ENCODE data around the gene FKBP1A. TPM values are rescaled to one million over a fixed set of nuclear protein-coding genes. Genes with fewer than 3 reads are reported as not detected.

The FKBP1A gene
- polyA plus RNA-seq, 1 of the 3 experiments (the other 2 are of a cell fraction) = 362 TPM

DNA sequence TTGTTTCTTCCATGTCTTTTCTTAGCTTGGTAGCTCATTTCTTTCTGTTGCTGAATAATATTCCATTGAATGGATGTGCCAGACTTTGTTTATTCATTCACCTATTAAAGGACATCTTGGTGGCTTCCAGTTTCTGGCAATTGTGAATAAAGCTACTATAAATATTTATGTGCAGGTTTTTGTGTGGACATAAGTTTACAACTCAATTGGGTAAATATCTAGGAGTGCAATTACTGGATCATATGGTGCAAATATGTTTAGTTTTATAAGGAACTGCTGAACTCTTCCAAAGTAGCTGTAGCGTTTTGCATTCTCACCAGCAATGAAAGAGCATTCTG is 47.1 kb downstream of the FKBP1A start (continued):
- TF ChIP-seq TEAD4 (IDR thresholded peaks at IDR 0.05; ENCODE audit: borderline replicate concordance, insufficient read depth) (no peak), GABPA (IDR thresholded peaks at IDR 0.05; ENCODE audit: low read depth) (no peak), FOXM1 (IDR thresholded peaks at IDR 0.05; ENCODE audit: low read depth) (no peak), TAF1 (IDR thresholded peaks at IDR 0.05; ENCODE audit: borderline replicate concordance, low read depth, low read length) (no peak), RAD21 (IDR thresholded peaks at IDR 0.05; ENCODE audit: low read length) (no peak)
- TF ChIP-seq, protein P1, sequence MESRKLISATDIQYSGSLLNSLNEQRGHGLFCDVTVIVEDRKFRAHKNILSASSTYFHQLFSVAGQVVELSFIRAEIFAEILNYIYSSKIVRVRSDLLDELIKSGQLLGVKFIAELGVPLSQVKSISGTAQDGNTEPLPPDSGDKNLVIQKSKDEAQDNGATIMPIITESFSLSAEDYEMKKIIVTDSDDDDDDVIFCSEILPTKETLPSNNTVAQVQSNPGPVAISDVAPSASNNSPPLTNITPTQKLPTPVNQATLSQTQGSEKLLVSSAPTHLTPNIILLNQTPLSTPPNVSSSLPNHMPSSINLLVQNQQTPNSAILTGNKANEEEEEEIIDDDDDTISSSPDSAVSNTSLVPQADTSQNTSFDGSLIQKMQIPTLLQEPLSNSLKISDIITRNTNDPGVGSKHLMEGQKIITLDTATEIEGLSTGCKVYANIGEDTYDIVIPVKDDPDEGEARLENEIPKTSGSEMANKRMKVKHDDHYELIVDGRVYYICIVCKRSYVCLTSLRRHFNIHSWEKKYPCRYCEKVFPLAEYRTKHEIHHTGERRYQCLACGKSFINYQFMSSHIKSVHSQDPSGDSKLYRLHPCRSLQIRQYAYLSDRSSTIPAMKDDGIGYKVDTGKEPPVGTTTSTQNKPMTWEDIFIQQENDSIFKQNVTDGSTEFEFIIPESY (IDR thresholded peaks at IDR 0.05; ENCODE audit: borderline replicate concordance, low read depth) = no peak

DNA sequence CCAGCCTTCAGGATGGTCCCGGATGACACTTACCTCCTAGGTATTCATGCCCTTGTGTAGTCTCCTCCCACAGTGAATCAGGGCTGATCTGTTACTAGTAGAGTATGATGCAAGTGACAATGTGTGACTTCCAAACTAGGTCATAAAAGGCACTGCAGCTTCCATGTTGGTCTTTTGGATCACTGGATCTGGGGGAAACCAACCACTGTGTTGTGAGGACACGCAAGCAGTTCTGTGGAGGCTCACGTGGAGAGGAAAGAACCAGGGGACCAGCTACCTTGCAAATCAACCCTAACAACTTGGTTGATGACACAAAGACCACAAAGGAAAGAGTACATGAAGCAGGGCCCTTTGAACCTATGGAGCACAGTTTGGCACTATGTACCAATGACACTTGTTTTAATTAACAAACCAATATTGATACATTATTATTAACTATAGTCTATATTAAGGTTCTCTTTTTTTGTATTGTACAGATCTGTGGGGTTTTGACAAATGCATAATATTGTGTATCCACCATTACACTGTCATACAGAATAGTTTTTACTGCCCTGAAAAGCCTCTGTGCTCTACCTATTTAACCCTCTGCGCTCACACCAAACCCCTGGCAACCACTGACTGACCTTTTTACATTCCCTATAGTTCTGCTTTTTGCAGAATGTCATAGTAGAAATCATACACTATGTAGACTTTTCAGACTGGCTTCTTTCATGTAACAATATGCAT is 47.7 kb downstream of the FKBP1A start:
- H3K9me2 ChIP-seq = no peaks in the 10 kb centered on the region
- TF ChIP-seq NFIC (IDR thresholded peaks at IDR 0.05; ENCODE audit: borderline replicate concordance) = no peak
- TF ChIP-seq FOXM1 (IDR thresholded peaks at IDR 0.05; ENCODE audit: low read depth) = no peak
- TF ChIP-seq, protein P2, sequence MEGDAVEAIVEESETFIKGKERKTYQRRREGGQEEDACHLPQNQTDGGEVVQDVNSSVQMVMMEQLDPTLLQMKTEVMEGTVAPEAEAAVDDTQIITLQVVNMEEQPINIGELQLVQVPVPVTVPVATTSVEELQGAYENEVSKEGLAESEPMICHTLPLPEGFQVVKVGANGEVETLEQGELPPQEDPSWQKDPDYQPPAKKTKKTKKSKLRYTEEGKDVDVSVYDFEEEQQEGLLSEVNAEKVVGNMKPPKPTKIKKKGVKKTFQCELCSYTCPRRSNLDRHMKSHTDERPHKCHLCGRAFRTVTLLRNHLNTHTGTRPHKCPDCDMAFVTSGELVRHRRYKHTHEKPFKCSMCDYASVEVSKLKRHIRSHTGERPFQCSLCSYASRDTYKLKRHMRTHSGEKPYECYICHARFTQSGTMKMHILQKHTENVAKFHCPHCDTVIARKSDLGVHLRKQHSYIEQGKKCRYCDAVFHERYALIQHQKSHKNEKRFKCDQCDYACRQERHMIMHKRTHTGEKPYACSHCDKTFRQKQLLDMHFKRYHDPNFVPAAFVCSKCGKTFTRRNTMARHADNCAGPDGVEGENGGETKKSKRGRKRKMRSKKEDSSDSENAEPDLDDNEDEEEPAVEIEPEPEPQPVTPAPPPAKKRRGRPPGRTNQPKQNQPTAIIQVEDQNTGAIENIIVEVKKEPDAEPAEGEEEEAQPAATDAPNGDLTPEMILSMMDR (IDR thresholded peaks at IDR 0.05) = no peak
- TF ChIP-seq YY1 (IDR thresholded peaks at IDR 0.05; ENCODE audit: low read depth) = no peak
- no peak for TF ChIP-seq EP300 (IDR thresholded peaks at IDR 0.05; ENCODE audit: borderline replicate concordance in 1 of 2, low read depth in 1 of 2, low read length in 1 of 2)
- no peak for TF ChIP-seq CHD2 (IDR thresholded peaks at IDR 0.05; ENCODE audit: low read length, partially characterized antibody)
- no peak for TF ChIP-seq TAF1 (IDR thresholded peaks at IDR 0.05; ENCODE audit: borderline replicate concordance, low read depth, low read length)
- TF ChIP-seq, protein P3, sequence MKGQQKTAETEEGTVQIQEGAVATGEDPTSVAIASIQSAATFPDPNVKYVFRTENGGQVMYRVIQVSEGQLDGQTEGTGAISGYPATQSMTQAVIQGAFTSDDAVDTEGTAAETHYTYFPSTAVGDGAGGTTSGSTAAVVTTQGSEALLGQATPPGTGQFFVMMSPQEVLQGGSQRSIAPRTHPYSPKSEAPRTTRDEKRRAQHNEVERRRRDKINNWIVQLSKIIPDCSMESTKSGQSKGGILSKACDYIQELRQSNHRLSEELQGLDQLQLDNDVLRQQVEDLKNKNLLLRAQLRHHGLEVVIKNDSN (IDR thresholded peaks at IDR 0.05; ENCODE audit: borderline replicate concordance, low read depth) = no peak
- TF ChIP-seq GABPA (IDR thresholded peaks at IDR 0.05; ENCODE audit: low read depth) = no peak
- no peak for TF ChIP-seq SMC3 (IDR thresholded peaks at IDR 0.05; ENCODE audit: low read depth, low read length)
- TF ChIP-seq TCF12 (IDR thresholded peaks at IDR 0.05) = no peak
- TF ChIP-seq, protein P4, sequence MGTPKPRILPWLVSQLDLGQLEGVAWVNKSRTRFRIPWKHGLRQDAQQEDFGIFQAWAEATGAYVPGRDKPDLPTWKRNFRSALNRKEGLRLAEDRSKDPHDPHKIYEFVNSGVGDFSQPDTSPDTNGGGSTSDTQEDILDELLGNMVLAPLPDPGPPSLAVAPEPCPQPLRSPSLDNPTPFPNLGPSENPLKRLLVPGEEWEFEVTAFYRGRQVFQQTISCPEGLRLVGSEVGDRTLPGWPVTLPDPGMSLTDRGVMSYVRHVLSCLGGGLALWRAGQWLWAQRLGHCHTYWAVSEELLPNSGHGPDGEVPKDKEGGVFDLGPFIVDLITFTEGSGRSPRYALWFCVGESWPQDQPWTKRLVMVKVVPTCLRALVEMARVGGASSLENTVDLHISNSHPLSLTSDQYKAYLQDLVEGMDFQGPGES (IDR thresholded peaks at IDR 0.05; ENCODE audit: low read depth, low read length) = no peak
- TF ChIP-seq NRF1 (IDR thresholded peaks at IDR 0.05; ENCODE audit: low read depth, low read length) = no peak
- TF ChIP-seq JUND (IDR thresholded peaks at IDR 0.05) = no peak
- no peak for TF ChIP-seq EZH2phosphoT487 (IDR thresholded peaks at IDR 0.05; ENCODE audit: borderline replicate concordance, low read depth)
- TF ChIP-seq FOXJ3 (CRISPR knock-in tag; IDR thresholded peaks at IDR 0.05) = no peak
- ChIA-PET CTCF (interaction anchor here (0.6 to 1.8 kb wide), 5 partner anchors 13 to 158 kb away, joined by 3 to 4 read pairs (median 3); no protein-coding TSS in a partner anchor), POLR2A (no interaction called here)
- DNase-seq = no peak
- H3K27me3 ChIP-seq (ENCODE audit: insufficient read depth) = no peaks in the 10 kb centered on the region
- peaks cover 0 to 28% of the 10 kb centered on the region in 2 experiments for H3K36me3 ChIP-seq (replicated peaks in 1 of 2; ENCODE audit: control insufficient read depth in 1 of 2, insufficient read depth in 2 of 2, low read length in 1 of 2)
- WGBS (ENCODE audit: low lambda C conversion rate) = 92% methylated on average over 4 of the region's 4 CpGs
- H3K79me2 ChIP-seq (ENCODE audit: insufficient read depth) = peaks cover 37% of the 10 kb centered on the region
- no peak overlapping the region for H3K9ac ChIP-seq
- H3K4me2 ChIP-seq = no peak overlapping the region
- no peak overlapping the region for H3K27ac ChIP-seq (ENCODE audit: low read depth in 2 of 2, low read length in 1 of 2)
- H3K9me3 ChIP-seq = no peaks in the 10 kb centered on the region
- peaks cover 5 to 16% of the 10 kb centered on the region in 2 experiments; a peak in 2 of 4 replicates for H3K4me1 ChIP-seq (ENCODE audit: control insufficient read depth in 1 of 2, insufficient read depth in 2 of 2, low read depth in 1 of 2, low read length in 1 of 2)
- H4K20me1 ChIP-seq (ENCODE audit: insufficient read depth) = no peaks in the 10 kb centered on the region
- H2AFZ ChIP-seq (ENCODE audit: low read depth) = no peak overlapping the region
- H3K4me3 ChIP-seq (ENCODE audit: low read depth in 2 of 2, low read length in 1 of 2) = no peak overlapping the region
- H3F3A ChIP-seq (replicated peaks; ENCODE audit: insufficient read depth) = peaks cover 19% of the 10 kb centered on the region

Data from SK-N-SH (cell line).